Esophagus muscularis mucosa (tissue), 4 donors: ENCODE results near the gene BMX.

Experiments used
- EP300 ChIP-seq: sonication (generic); formaldehyde crosslinking; IDR thresholded peaks from one replicate; pipeline ENCODE4 v1.6.1; 2017; ENCODE audit warnings: antibody characterized with exemption
- POLR2A ChIP-seq: fragments of 450-650 bp; IDR thresholded peaks from one replicate; pipeline ENCODE4 v1.6.1; 2017; ENCODE audit warnings: antibody characterized with exemption, moderate library complexity, mild to moderate bottlenecking, low read depth
- POLR2AphosphoS5 ChIP-seq, 2 donors: sonication (generic); formaldehyde crosslinking; IDR thresholded peaks; one replicate each; pipeline ENCODE4 v1.6.1; 2017; ENCODE audit warnings: antibody characterized with exemption in 2 of 2
- TF ChIP-seq, protein P1 (sequence below), 3 experiments: fragments of 200-600 bp in 2 of 3; fragments of 450-650 bp in 1 of 3; sonication (generic) in 2 of 3; IDR thresholded peaks; one replicate each; pipeline ENCODE4 v1.5.1; 2017 to 2019; ENCODE audit warnings: antibody characterized with exemption in 3 of 3, mild to moderate bottlenecking in 2 of 3, moderate library complexity in 1 of 3

DNA sequence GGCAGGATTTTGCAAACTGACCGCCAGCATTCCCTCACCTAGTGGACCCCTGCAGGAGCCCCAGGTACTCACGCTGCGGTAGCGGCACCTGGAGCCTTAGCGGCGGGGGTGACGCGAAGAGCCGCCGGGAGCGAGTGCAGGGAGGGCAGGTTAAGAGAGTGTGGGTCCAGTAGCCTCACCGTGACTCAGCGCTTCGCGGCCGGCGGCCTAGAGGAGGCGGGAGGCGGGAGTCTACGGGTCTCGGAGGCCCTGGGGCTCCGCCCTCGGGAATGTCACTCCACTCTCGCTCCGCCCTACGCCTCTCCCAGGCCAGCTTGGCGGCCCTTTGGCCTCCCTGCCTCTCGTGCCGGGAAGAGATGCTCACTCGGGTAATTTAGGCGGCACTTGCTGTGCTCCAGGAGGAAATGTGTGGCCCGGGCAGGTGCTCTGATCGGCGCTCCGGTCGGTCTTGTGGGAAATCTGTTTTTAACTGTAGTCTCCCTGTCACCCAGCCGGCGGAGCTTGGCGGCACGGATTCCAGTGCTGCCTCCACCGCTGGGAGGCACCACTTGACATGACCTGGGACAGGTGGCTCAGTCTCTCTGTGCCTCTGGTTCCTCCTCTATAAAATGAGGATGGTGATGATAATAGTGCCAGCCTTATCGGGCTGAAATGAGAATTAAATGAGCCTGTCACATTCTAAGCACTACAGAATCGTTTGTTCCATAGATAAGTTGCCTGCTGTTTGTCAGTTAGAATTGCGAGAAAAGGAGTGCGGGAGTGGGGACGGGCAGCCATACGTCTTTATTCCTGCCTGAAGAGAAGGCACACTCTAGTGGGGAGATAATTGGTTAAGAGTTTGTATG lies 7.3 kb upstream of the BMX start, which contains the start of gene PIR:
- TF ChIP-seq POLR2AphosphoS5 (IDR thresholded peaks at IDR 0.05): peak; percentile 68 to 81
- TF ChIP-seq, protein P1, sequence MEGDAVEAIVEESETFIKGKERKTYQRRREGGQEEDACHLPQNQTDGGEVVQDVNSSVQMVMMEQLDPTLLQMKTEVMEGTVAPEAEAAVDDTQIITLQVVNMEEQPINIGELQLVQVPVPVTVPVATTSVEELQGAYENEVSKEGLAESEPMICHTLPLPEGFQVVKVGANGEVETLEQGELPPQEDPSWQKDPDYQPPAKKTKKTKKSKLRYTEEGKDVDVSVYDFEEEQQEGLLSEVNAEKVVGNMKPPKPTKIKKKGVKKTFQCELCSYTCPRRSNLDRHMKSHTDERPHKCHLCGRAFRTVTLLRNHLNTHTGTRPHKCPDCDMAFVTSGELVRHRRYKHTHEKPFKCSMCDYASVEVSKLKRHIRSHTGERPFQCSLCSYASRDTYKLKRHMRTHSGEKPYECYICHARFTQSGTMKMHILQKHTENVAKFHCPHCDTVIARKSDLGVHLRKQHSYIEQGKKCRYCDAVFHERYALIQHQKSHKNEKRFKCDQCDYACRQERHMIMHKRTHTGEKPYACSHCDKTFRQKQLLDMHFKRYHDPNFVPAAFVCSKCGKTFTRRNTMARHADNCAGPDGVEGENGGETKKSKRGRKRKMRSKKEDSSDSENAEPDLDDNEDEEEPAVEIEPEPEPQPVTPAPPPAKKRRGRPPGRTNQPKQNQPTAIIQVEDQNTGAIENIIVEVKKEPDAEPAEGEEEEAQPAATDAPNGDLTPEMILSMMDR (IDR thresholded peaks at IDR 0.05): peak; percentile 28 to 42 (median 36)
- TF ChIP-seq POLR2A: no peak
- TF ChIP-seq EP300: no peak
